ENCODE results near the gene TRIM67. TPM values are rescaled to one million over a fixed set of nuclear protein-coding genes. Genes with fewer than 3 reads are reported as not detected.

Gene TRIM67
- total and polyA plus RNA-seq, 2 of the 4 experiments (the other 2 are of a cell fraction): not detected

DNA sequence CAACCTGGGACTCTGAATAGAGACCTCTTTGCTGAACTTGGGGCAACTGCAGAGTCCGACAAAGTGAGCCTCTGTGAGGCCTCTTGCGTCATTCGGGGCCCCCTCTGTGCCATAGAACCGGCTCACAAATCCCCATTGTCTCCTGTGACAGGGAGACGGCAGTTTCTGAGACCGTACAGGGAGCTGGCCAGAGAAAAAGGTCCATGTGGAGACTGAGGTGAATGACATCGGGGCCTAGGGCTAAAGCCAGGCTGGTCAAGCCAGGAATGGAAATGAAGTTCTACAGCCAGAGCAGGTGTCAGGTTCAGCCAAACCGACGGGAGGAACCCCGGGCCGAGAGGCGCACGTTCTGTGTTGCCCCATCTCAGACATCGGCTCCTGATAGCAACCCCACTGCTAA, 37.1 kb upstream of the TRIM67 start:
- Histone ChIP-seq H3K4me3 (ENCODE audit: insufficient read depth, low read depth, low read length) (no peak overlapping the region), H4K8ac (ENCODE audit: low read depth in 2 of 2, low read length in 2 of 2) (no peak overlapping the region), H3K9me1 (ENCODE audit: insufficient read depth, low read length) (no peaks in the 10 kb centered on the region), H4K91ac (ENCODE audit: insufficient read depth, low read depth, low read length) (no peak overlapping the region), H3K79me1 (ENCODE audit: low read depth in 1 of 2, low read length in 2 of 2) (no peaks in the 10 kb centered on the region), H2BK5ac (ENCODE audit: low read depth, low read length, poor library complexity, severe bottlenecking) (no peak overlapping the region), H3K36me3 (ENCODE audit: control insufficient read depth, insufficient read depth, low read length) (no peaks in the 10 kb centered on the region), H3K27ac (ENCODE audit: insufficient read depth, low read length) (no peak overlapping the region), H3K23ac (ENCODE audit: low read depth, low read length) (no peak overlapping the region), H3K4ac (ENCODE audit: low read depth, low read length) (no peak overlapping the region), H2BK15ac (ENCODE audit: low read depth, low read length) (no peak overlapping the region), H3K27me3 (ENCODE audit: control insufficient read depth, insufficient read depth, low read length) (no peaks in the 10 kb centered on the region), H4K20me1 (ENCODE audit: insufficient read depth, low read length) (no peaks in the 10 kb centered on the region), H3K18ac (ENCODE audit: low read depth, low read length) (no peak overlapping the region), H3K4me2 (ENCODE audit: low read depth, low read length) (no peak overlapping the region), H3K9me3 (ENCODE audit: control insufficient read depth, insufficient read depth, low read length) (no peaks in the 10 kb centered on the region), H2AK9ac (replicated peaks; ENCODE audit: low read depth, low read length, poor library complexity) (no peak overlapping the region), H3K4me1 (ENCODE audit: control insufficient read depth, insufficient read depth, low read length) (no peaks in the 10 kb centered on the region), H2BK120ac (ENCODE audit: low read depth, low read length) (no peak overlapping the region), H3K14ac (replicated peaks; ENCODE audit: low read depth, low read length) (no peak overlapping the region), H2BK20ac (ENCODE audit: low read depth, low read length) (no peak overlapping the region), H4K5ac (ENCODE audit: low read depth, low read length) (no peak overlapping the region), H2AFZ (replicated peaks; ENCODE audit: low read length, poor library complexity) (no peak overlapping the region), H3K56ac (ENCODE audit: extremely low read depth, insufficient read depth, low read length) (no peak overlapping the region), H2AK5ac (ENCODE audit: low read depth, low read length) (no peak overlapping the region), H3K9ac (ENCODE audit: low read depth, low read length) (no peak overlapping the region)
- CTCF ChIA-PET: no interaction called here
- intact Hi-C loops (cut with micrococcal nuclease) (no loop called here), dilution Hi-C loops (cut with HindIII; ENCODE audit: low sequenced_read_pairs, unreplicated experiment) (no loop called here), in situ Hi-C loops (cut with MboI; ENCODE audit: low sequenced_read_pairs) (no loop called here)
- BruUV-seq (replicated peaks): no TSS peak
- no CpG with 5 or more reads among the region's 14 CpGs for WGBS, 2 experiments (ENCODE audit: extremely low coverage in 2 of 2, insufficient read length in 1 of 2)
- no peak for DNase-seq
- POLR2A ChIA-PET (ENCODE audit: unreplicated experiment): no interaction called here
- ATAC-seq (ENCODE audit: low read depth): no peak
- TF ChIP-seq, protein P1, sequence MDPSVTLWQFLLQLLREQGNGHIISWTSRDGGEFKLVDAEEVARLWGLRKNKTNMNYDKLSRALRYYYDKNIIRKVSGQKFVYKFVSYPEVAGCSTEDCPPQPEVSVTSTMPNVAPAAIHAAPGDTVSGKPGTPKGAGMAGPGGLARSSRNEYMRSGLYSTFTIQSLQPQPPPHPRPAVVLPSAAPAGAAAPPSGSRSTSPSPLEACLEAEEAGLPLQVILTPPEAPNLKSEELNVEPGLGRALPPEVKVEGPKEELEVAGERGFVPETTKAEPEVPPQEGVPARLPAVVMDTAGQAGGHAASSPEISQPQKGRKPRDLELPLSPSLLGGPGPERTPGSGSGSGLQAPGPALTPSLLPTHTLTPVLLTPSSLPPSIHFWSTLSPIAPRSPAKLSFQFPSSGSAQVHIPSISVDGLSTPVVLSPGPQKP (IDR thresholded peaks at IDR 0.05; ENCODE audit: borderline replicate concordance, low read depth, low read length): no peak
- no peak for TF ChIP-seq RAD21 (IDR thresholded peaks at IDR 0.05; ENCODE audit: low read length)
- no peak for TF ChIP-seq MAFK (IDR thresholded peaks at IDR 0.05; ENCODE audit: low read depth, low read length)
- TF ChIP-seq BHLHE40 (IDR thresholded peaks at IDR 0.05; ENCODE audit: low read depth, low read length): no peak
- no peak for TF ChIP-seq CEBPB (IDR thresholded peaks at IDR 0.05; ENCODE audit: low read depth, low read length)
- TF ChIP-seq, protein P2, sequence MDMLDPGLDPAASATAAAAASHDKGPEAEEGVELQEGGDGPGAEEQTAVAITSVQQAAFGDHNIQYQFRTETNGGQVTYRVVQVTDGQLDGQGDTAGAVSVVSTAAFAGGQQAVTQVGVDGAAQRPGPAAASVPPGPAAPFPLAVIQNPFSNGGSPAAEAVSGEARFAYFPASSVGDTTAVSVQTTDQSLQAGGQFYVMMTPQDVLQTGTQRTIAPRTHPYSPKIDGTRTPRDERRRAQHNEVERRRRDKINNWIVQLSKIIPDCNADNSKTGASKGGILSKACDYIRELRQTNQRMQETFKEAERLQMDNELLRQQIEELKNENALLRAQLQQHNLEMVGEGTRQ (IDR thresholded peaks at IDR 0.05; ENCODE audit: low read depth, low read length): no peak
- no peak for TF ChIP-seq FOS (IDR thresholded peaks at IDR 0.05; ENCODE audit: low read depth, low read length)
- no peak for TF ChIP-seq MXI1 (IDR thresholded peaks at IDR 0.05; ENCODE audit: borderline replicate concordance, low read depth, low read length)
- no peak for TF ChIP-seq POLR2A (IDR thresholded peaks at IDR 0.05; ENCODE audit: low read depth, low read length)
- TF ChIP-seq NFE2L2 (IDR thresholded peaks at IDR 0.05; ENCODE audit: low read depth, low read length): no peak
- TF ChIP-seq CHD1 (IDR thresholded peaks at IDR 0.05; ENCODE audit: low read depth, low read length): no peak
- no peak for TF ChIP-seq MAZ (IDR thresholded peaks at IDR 0.05; ENCODE audit: borderline replicate concordance, low read depth, low read length)
- TF ChIP-seq RCOR1 (IDR thresholded peaks at IDR 0.05; ENCODE audit: insufficient replicate concordance, low read length): no peak
- TF ChIP-seq, protein P3, sequence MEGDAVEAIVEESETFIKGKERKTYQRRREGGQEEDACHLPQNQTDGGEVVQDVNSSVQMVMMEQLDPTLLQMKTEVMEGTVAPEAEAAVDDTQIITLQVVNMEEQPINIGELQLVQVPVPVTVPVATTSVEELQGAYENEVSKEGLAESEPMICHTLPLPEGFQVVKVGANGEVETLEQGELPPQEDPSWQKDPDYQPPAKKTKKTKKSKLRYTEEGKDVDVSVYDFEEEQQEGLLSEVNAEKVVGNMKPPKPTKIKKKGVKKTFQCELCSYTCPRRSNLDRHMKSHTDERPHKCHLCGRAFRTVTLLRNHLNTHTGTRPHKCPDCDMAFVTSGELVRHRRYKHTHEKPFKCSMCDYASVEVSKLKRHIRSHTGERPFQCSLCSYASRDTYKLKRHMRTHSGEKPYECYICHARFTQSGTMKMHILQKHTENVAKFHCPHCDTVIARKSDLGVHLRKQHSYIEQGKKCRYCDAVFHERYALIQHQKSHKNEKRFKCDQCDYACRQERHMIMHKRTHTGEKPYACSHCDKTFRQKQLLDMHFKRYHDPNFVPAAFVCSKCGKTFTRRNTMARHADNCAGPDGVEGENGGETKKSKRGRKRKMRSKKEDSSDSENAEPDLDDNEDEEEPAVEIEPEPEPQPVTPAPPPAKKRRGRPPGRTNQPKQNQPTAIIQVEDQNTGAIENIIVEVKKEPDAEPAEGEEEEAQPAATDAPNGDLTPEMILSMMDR (conservative IDR thresholded peaks at IDR 0.05; ENCODE audit: low read depth, low read length): no peak
- no peak for TF ChIP-seq RFX5 (IDR thresholded peaks at IDR 0.05; ENCODE audit: low read depth, low read length)
- no peak for TF ChIP-seq SMC3 (IDR thresholded peaks at IDR 0.05; ENCODE audit: low read depth, low read length)

Measured in IMR-90 (cell line).